GM19240 (cell line): ENCODE data around the gene RAB27A.
"Not testable (repeated sequence)": the region's sequence is repeated elsewhere in the genome, so short reads cannot be mapped to it uniquely, and the experiment has no call there.

Experiments
- DNase-seq: peaks from one replicate; pipeline ENCODE4 v3.0.0; 2011; ENCODE audit warnings: low spot score; ENCODE audit not compliant: insufficient read length

RAB27A gene

DNA sequence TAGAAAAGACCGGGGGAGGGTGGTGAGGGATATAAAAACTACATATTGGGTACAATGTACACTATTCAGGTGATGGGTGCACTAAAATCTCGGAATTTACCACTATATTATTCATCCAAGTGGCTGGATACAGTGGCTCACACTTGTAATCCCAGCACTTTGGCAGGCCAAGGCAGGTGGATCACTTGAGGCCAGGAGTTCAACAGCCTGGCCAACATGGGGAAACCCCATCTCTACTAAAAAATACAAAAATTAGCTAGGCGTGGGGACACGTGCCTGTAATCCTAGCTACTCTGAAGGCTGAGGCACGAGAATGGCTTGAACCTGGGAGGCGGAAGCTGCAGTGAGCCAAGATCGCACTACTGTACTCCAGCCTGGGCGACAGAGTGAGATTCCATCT, 37.4 kb downstream of the RAB27A start:
- not testable (repeated sequence) for DNase-seq

DNA sequence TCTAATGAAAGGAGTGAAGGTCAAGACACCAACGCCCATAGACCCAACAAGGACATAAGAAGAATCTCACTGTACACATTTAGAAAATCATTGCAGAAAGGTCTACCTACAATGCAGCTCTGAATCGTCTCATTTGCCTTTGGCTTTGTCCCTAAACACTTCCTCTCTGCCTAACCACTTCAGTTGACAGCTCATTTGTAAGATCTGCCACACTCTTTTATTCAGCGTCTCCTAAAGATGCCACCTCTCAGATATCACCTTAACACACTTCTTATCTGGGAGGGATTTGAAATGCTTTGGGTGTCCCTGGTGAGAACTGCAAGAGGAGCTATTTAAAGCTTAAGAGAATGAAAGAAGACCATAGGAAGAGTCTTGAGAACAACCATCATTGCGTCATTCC, 38.7 kb downstream of the RAB27A start:
- DNase-seq, result no peak

DNA sequence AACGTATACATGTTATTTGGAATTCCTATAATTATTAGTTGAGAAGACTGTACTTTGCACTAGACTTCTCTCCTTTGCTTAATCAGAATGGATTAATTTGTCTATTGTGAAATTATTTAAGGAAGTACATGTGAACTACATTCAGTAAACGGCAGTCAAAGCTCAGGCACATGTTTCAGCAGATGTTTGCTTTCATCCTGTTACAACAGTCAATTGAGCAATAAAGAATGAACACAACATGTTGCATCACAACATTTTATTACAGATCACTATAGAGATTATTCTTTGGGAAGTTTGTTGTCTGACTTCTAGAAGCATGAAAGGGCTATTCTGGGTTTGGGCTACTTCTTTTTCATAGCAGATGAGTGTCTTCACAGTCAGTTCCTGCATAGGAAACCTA, 39.2 kb downstream of the RAB27A start:
- no peak for DNase-seq

DNA sequence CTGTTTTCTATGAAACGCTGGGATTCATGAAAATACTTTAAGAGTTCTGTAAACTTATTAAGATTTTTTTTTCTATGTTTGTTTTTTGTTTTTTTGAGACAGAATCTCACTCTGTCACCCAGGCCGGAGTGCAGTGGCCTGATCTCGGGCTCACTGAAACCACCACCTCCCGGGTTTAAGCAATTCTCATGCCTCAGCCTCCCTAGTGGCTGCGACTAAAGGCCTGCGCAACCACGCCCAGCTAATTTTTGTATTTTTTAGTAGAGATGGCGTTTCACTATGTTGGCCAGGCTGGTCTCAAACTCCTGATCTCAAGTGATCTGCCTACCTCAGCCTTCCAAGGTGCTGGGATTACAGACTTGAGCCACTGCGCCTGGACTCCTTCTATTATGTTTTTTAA, 39.7 kb downstream of the RAB27A start:
- DNase-seq, result not testable (repeated sequence)

DNA sequence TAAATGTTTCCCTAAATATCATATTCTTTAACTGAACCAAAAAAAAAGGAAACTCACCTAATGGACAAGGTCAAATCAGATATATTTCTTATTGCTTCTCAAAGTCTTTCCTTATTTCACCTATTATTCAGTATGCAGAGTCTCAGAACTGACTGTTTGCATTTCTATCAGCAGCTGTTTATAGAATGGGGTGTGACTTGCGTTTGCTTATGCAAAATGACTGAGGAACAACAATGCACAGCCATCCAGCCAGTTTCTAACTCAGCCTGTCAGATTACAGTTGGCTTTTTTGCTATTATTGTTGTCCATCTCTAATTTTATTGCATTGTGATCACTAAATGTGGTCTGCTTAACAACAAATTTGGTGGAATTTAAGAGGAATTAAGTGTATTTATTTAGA, 40.7 kb downstream of the RAB27A start:
- no peak for DNase-seq

DNA sequence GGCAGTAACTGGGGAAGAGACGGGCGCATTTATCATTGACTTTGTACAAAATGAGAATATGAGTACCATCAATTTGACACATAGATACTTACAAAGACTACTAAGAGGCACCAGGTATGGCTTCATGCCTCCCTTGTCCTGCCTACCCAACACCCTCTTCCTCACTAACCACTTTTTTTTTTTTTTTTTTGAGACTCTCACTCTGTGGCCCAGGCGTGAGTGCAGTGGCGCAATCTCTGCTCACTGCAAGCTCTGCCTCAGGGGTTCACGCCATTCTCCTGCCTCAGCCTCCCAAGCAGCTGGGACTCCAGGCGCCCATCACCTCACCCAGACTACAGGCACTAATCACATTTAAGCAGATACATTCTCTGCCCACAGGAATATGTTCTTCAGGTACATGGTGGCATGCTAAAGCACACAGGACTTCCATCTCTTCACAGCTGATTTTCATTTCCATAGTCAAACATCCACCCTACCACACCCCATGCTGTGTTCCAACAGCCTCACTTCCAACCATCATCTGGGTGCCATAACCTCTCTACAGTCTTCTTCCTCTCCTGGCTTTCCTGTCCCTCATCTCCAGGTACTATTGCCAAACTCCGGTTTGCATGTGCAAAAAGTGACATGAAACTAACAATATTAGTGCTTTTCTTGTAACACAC, 41.7 kb downstream of the RAB27A start:
- no peak for DNase-seq

DNA sequence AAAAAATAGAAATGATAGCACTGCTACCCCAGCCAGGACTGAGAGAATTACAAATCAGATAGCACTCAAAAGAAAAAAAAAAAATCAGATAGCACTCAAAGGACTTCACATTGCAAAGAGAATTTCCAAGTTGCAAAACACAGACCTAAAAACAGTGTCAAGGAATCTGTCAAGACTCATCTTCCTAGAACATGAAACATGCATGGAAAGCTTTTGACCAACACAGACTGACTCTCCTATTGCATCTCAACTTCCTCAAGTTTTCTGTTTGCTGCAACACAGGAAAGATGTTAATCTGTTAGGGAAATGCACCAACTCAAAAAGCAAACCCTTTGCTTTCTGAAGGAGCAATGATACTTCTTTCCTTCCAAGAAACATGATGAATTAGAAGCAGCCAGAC, 42.3 kb downstream of the RAB27A start:
- no peak for DNase-seq

DNA sequence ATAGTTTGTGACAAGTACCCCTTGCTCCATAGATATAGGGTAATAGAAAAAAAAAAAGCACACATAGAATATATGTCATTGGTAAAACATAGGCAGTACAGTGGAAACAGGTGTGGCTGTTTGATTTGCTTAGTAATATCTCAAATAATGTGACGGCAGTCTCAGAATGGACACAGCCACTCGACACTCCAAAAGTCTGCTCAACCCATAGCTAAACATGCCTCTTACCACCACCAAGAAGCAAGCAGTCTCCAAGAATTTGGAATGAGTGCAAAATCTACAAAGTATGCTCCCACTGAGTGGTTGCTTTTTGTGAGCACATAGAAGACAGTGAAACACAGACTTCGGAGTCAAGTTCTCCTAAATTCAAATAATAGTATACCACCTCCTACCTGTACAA, 43.0 kb downstream of the RAB27A start:
- DNase-seq, result no peak

DNA sequence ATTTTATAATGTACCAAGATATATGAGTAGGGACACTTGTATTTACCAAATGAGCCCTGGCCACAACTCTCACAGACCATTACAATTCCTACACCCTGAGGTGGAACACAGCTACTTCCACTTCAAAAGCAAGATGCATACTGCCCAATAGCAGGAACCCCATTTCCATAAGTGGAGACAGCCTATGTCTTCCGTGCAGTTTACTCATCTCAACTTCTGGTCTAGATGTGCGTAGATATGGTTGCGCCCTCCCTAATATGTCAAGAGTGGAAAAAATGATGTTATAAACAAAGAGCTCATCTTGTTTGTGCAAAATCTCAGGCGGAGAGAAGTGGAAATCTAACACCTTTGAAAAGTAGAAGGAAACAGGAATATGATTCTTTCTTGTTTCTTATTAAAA, 44.6 kb downstream of the RAB27A start:
- DNase-seq, result no peak

DNA sequence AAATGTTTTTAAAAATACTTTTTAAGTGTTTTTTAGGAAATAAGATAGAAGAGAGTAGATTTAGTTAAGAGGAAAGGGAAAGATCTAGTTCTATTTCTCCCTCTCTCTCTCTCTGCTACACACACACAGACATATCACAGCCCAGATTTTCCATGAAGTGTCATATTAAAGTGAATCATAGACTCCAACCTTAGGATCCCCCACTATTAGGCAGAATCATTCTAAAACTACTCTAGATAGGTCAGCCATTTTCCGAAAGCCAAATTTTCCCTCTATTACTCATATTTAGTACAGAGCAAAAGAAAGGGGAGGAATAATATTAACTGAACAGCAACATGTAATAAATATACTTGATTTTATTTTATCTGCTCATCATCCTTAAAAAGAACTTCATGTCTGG, 47.7 kb downstream of the RAB27A start:
- no peak for DNase-seq

DNA sequence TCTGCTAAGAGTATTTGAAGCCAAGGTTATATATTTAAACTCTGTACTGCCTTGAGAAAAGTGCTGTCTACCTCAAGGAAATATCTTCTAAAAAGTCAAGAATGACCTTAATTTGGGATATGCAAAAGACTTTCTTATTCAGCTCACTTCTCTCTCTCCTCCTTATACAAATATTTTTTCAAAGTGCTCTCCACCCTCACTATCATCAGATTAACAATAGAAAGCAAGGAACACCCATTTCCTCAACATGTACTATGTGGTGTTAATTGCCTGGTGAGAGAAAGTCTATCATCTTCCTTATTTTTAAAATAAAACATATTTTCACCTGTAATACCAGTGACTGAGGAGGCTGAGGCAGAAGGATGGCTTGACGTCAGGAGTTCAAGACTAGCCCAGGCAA, 48.4 kb downstream of the RAB27A start:
- DNase-seq, result no peak

DNA sequence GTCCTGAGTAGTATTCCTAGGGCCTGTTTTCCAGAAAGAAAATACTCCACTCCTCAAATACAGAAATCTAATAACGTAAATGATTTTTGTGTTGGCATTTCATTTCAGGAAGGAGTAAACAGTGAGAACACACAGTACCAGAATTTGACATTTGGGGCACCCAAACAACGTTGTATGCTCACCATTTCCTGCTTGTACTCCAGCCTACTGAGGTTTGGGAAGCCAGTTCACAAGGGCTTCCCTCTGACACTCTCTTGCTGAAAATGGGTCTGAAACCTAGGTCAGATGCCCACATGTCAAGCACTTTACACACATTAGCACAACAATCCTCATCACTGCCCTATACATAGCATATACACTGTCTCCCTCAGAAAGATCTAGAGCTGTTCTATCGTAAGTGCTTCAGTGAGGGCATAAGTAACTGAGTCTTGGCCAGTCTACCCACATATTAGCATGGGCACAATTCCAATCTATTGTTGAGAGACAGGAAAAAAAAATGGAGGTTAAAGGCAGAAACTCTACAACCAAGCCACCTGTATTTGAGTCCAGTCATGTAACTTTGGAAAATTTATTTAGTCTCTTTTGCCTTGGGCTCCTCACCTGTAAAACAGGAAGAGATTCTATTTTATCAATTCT, 49.4 kb downstream of the RAB27A start:
- DNase-seq, result no peak

DNA sequence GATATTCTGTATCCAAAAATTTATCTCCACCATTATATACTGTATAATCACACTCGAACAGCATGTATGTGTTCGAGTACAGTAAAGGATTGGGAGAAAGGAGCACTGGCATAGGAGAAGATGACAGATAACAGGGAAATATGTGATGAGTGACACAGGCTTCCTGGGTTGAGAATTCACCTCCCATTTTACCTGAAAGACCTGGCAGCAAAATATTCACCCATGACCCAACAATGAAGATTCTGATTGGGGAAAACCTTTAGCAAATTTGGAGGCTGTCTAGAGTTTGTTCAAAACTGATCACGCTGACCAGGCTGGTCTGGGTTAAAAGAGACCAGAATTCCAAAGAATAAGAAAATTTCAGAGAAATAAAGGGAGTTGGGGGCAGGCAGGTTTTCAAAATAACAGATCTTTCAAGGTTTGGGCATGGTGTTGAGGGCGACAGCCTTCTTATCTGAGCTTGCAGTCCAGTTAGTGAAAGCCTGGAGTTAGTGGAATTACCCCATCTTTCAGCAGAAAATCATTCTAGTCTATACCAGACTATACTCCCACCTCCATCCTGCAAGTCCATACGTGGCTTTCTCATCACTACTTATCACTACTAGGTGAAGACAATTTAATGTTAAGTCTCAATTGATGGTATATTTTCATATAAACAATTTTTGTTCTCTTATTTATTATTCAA, 50.0 kb downstream of the RAB27A start:
- DNase-seq, result no peak

DNA sequence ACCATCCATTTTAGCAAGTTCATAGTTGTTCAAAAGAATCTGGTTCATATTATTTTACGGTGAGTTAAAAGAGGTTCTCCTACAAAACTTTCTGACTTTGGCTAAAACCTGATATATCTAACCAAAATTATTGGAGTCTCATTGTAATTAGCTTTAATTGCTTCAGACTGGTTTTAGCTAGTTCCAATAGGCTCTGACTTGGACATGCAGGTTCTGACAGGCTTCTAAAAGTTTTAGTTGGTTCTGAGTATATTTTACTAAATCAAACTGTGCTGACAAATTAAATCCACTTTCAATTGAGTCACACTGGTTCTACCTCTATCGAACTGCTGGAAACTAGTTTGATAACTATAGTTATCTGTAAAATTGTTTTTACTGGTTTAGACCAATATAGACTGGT, 50.7 kb downstream of the RAB27A start:
- no peak for DNase-seq

DNA sequence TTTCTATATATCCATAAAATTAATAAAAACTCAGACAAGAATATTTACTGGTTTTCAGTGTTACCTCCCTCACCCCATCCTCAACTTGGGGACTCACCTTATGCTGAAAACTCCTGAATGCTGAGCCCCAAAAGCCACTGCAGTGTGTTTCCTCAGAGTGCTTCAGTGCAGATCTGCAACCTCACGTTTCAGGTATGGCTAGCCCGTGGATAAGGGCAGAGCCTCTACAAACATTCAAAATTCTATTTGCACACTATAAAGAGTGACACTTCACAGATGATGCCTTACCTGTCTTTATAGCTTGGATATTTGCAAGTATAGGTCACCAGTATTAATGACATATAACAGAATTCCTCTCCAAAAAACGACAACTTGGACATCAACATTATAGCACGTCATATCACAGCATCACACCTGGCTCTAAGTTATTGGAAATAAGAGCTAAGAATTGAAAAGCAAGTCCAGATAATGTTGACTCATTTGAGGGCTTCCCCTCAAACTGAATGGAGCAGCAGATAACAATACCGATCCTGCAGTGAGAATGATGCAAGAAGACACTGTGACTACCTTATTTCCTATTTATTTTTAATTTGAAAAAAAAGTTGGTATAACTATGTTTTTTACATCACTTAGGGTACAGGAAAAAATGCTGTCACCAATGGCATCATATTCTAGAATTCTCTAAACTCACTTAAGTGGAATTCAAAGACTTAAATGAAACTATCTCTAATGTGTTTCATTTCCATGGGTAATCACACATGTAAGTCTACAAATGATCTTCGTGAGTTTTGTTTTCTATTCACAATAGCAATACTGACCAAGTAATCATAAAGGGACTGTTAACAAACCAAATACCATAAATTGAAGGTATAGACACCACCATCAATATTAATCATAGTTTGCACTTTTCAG, 52.1 kb downstream of the RAB27A start:
- DNase-seq, result no peak

DNA sequence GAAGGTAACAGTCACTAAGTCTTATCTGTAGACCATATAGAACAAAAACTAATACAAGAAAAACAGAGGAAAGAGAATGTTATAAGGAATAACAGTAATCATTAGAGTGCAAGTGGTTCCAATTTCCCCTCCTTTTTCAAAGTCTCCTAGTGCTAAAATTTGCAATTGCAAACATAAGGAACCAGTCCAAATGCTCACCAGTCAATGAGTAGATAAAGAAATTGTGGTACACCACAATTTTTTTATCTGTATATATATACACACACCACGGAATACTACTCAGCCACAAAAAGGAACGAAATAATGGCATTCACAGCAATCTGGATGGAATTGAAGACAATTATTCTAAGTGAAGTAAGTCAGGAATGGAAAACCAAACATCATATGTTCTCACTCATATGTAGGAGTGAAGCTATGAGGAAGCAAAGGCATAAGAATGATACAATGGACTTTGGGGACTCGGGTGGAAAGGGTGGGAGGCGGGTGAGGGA, 54.0 kb downstream of the RAB27A start:
- DNase-seq, result no peak

DNA sequence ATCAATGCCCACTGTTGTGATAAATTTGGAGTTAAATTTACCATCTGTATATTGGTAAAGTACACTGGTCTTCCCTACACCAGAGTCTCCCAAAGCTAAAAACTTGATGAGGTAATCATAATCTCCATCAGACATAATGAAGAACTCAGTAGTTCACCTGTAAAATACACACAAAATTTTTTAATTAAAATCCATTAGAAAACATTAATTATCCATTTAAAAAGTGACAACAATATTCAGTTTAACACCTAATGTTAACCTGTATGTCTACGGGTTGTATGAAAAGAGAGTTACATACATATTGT, 54.9 kb downstream of the RAB27A start:
- no peak for DNase-seq

DNA sequence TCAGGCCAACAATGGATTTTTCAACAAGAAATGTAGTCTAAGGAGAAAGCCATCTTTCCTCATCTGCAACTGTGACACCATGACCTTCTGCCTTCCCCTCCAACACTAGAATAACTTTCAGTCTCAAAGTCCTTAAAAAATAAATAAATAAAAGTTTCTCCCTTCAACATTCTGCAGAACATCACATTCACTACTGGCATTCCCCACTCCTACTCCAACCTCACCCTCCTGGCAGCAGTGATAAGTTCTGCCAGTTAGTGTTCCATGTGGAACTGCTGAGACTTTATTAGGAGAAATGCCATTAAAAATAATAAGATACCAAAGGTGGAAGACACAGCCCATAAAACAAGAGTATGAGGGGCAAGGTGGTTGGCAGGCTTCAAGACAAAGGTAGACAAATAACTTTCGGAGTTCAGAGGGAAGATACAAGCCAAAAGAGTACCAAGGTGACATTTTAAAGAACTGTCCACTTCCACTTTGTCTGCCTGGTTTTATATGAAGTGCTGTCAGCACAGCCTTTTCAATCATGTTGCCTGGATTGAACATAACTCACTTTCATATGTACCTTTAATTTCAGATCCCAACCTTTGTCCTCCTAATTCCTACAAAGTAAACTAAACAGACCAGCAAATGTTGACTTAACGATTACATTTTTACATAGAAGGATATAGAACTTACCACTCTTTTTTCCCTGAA, 55.4 kb downstream of the RAB27A start:
- no peak for DNase-seq

DNA sequence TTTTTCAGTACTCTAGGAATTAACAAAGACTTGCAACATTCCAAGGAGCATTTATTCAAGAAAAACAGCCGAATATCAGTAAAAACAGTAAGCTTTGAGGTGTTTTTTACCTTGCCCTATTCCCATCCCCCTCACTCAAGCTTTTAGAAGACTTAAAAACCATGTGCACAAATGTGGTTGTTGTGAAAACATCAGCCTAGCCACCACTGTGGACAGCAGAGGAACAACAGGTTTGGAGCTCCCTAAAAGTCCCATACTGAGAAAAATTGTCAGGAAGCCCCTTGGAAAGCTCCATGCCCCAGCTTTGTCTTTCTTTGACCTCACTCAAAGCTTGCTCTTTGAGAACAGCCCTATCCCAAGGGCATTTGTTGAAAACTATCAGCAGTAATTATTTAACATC, 58.2 kb downstream of the RAB27A start:
- DNase-seq, result no peak

DNA sequence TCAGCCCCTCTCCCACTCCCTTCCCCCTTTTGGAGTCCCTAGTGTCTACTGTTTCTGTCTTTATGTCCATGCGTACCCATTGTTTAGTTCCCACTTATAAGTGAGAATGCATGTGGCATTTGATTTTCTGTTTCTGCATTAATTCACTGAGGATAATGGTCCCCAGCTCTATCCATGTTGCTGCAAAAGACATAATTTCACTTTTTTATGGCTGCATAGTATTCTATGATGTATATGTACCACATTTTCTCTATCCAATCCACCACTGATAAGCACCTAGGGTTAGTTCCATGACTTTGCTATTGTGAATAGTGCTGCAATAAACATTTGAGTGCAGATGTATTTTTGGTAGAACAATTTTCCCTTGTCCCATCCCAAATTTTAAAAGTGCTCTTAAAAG, 58.7 kb downstream of the RAB27A start:
- DNase-seq, result no peak

DNA sequence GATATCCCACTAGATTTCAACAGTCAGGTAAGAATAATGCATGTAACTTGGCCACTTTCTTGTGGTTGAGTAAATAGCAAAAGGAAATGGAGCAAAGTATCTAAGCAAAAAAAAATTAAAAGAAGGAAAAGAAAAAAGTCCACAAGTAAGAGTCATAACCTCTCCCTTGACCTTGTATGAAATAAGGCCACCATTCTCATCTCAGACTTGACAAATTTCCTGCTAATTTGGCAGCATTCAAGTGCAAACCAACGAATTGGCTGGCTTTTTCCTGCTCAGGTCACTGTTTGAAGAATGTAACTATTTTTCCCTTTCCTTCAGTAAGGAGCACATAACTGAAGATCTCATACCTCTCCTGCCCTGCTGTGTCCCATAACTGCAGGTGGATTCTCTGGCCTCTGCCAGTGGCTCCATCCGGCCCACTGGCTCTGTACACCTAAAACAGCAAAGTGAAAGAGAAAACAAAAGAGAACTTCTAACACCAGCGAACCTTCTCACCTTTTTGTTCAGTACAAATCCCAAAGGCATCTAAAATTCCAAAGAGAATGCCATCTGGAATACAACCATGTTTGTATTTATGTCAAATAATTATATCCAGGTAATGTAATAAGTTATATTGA, 59.5 kb downstream of the RAB27A start:
- DNase-seq, result no peak
